GM21367 (cell line): ENCODE results near the gene TAS1R3.

Source experiments
- ATAC-seq: cut with Tn5 transposase; IDR thresholded peaks from one replicate; pipeline ENCODE4 v1.9.1; 2021; ENCODE audit not compliant: unreplicated experiment

The TAS1R3 gene

DNA sequence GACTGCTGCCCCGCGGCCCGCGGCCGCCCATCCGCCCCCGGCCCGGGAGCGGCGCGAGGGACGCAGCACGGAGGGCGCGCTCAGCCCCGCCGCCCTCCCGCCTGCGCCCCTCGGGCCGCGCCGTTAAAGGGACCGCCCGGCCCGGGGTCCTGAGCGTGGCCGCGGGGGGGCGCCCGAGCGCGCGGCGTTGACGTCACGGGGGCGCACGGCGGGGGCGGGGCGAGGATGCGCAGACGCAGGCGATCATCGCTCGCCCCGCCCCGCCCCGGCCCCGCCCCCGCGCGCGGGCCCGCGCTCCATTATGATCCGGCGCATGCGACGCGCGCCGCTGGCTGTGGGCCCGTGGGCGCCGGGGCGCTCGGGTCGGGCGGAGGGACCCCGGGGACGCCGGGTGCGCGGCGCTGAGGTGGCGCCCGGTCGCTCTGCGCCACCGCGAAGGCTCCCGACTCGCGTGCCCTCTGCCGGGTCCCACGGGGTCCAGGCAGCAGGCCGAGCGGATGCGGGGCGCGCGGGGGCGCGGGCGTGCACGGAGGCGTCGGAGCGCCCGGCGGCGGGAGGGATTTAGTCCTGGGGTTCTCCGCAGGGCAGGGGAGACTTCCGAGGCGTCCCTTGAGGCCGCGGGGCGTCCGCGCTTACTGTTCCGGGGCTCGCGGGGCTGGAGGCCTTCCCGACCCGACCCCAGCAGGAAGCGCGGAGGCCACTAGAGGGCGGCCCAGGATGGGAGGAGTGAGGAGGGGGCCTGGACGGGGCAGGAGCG, 18.4 kb downstream of the TAS1R3 start, which contains the start of gene DVL1:
Gene DVL1, minus strand, starts transcription at position 163 of the 757 bp plus-strand sequence. CDS start 353 bp downstream, outside the sequence.
- peak; percentile 42 for ATAC-seq

DNA sequence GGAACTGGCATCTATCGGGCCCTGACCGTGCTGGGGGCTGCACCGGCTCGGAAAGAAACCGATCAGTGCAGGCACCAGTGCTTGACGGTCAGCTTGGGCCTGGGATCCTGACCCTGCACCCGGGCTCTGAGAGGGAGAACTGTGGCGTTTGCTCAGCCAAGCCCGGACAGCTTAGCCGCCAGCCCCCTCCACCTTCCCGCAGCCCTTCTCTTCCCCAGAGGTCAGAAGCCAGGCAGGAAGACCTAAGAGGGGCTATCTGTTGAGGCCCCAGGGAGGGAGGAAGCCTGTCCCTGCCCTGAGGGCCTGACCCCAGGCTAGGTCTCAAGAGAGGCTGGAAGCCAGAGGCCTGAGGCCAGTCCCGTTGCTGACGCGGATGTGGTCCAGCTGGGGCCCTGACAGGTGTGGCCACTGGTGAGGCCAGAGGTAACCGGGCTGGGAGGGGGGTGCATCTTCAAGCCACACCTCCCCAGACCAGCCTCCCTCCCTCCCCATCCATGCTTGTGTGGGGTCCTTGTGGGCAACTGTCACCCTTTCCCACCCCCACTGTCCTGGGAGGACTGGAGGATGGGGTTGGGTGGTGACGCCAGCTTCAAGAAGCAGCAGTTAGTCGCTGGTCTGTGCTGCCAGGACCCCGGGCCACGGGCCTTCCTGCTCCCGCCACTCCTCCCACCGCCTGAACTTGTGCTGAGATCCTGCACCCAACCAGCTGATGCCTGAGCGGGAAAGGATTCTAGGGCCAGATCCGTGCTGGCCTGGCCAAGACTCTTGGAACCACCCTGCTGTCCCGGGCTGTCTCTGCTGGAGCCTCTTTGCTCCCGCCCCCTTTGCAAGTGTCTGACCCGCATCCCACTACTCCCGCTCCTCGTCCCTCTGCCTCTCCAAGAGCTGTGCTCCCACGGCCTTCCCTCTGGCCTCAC, 20.7 kb downstream of the TAS1R3 start:
- no peak for ATAC-seq

- ATAC-seq: no peak
Observed at GRCh38 chr1:1352786-1353388, 21.8 kb downstream of the TAS1R3 start.

DNA sequence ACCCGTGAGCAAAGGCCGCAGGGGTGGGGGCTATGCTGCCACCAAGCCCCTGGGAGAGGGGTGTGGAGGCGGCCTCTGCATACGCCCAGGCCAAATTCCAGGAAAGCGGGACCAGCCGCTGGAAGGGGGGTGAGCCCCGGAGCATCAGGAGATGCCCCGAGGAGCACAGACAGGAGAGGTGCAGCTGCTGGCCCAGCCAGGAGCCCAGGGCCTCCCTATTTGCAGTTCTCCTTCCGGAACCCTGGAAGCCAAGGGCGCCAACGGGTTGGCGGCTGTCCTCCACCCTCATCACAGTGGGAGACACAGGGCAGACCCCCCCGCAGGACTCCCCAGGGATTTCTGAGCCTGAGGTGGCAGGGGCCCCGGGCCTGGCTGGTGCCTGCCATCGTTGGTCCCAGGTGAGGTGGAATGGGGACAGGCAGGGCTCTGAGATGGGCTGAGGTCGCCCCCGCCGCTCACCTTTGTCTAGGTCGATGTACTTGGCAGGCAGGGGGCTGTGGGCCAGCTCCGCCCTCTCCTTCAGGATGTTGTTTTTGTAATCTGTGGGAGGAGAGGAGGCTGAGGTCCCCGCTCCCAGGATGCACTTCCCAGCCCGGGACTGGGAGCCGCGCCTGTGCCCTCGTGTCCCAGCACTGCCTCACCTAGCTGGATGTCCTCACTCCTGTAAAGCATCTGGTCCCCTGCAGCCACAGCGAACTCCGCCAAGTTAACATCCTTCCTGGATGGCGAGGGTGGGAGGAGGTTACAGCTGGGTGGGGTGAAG, 22.5 kb downstream of the TAS1R3 start:
- ATAC-seq: no peak

GRCh38 chr1:1354271-1355247, 23.5 kb downstream of the TAS1R3 start:
- ATAC-seq: no peak

GRCh38 chr1:1355416-1355815, 24.3 kb downstream of the TAS1R3 start:
- ATAC-seq: no peak

GRCh38 chr1:1356166-1356795, 25.2 kb downstream of the TAS1R3 start:
- no peak for ATAC-seq

DNA sequence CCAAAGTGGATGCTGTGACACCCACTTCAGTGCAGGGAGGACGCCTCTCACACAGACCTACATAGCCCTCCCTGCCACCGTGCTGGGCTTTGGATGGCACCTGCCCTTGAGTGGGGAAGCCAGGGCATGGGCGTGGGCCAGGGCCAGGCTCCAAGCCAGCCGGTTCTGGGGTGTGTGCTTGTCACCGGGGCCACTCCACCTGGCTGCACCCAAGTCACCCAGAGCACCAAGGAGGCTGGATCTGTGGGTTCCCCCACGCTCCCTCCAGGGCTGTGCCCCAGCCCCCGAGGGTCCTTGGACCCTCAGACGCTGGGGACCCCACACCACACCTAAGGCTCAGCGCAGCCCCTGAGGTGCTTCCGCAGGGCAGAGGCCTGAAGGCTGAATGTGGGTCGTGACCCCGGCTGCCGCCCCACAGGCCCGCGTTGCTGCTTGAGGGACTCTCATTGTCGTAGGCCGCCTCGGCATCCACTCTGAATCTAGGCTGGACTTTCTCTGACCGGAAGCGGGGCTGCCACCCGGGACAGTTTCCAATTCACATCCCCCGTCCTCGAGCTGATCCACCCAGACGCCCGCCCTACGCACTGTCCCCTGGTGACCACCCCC, 25.8 kb downstream of the TAS1R3 start:
- ATAC-seq: no peak

DNA sequence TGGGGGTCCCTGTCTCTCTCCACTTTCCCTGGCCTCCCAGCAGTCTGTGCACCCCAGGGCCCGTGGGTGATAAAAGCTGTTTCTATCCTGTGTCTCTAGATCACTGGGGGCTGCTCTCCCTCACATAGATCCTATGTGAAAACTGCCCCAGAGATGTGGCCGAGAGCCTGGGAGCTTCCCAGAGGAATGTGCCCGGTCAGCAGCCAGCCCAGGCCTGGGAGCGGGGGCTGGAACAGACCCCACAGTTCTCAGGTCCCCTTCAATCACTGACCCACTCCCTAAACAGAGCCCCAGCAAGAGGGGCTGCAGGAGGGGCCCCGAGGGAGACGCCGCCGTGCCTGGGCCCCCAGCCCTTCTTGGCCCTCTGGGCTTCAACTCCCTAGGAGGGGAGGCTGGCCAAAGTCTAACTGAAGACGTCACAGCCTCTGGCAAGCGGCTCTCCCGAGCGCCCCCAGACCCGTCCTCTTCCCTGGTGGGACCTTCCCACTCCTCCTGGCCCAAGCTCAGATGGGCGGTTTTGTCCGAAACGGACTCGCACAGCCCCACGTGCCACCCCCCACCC, 26.9 kb downstream of the TAS1R3 start:
- no peak for ATAC-seq

DNA sequence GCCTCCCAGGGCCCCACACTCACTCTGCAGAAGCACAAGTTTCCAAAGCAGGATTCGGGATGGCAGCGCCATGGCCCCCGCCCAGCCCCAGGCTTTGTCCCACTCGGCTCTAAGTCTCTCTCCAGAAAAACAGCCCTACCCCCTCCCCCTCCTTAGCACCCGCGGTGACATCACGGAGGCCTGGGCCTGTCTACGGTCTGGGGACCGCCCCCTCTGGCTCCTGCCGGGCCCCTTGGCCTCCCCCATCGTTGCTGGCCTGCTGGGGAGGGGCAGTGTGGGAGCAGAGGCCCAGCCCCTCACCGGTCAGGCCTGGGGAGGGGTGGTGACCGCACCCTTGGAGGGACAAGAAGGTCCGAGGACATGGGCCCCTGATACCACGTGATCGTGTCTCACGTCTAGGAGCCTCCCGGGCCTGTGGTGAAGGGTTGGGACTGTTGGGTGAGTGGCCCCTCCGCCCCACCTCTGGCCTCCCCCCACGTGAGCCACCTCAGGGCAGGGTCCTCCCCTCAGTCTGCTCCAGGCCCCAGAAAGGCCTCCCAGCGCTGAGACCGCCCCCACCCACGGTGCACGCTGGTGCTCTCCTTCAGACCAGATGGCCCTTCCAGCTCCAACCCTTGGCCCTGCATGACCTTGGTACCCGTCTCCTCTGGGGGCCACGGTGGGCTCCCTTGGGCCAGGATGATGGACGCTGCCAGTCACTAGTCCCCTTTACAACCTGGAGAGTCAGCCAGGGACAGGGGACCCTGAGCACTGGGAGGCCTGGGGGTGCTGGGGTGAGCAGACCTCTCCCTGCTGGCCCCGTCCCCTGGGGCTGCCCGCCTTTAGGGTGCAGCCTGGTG, 27.6 kb downstream of the TAS1R3 start, which contains the start of gene MXRA8:
Gene MXRA8, minus strand, starts transcription at position 123 of the 839 bp plus-strand sequence. Its CDS starts 51 bp downstream, at position 72.
- ATAC-seq: no peak

DNA sequence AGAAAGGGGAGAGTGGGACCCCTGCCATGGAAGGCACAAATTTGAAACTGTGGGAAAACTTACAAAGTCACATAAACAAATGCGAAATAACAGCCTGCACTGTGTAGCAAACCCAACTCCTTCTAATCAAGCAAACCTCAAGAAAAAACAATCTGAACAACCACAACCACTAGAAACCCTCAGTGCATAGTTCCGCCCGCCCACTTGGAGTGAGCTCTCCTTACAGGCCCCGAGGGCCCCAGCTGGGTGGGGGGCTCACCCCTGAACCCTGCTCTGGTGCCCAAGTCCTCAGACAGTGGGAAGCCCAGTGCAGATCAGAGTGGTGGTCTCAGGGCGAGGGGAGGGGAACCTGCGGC, 28.2 kb downstream of the TAS1R3 start:
- no peak for ATAC-seq

DNA sequence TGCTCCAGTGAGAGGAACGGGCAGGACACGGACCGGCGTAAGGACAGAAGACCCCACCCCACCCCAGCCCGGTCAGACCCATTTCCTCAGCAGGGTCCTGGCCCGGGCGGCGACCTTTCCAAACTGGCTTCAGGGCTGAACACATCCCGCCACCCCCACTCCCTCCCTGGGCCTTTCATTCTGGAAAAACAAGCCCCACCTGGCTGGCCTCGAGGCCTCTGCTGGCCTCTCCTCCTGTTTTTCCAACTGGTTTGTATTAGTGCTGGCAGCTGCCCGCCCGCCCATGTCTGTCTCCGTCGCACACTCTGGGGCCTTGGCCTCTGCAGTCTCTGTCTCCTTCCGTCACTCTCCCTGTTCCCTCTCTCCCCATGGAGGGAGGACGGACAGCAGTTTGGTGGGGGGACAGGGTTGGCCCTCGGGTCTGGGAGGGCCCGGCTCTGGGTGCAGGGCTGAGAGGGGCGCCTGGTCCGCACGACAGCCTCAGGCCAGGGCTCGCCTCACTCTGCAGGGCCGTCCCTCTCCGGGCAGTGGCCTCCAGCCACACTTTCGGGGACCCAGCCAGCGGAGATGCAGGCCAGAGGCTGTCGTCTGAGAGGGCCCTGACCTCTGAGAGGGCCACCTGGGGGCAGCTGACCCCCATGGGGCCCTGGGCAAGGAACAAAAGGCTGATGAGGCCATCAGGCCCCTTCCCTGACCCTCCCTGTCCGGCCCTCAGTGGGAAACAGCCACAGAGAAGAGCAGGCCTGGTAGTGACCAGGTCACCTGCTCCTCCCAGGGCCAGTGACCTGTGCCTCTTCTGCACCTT, 28.8 kb downstream of the TAS1R3 start:
- ATAC-seq: no peak

GRCh38 chr1:1360506-1361169, 29.6 kb downstream of the TAS1R3 start:
- ATAC-seq: no peak

- no peak for ATAC-seq
Observed at GRCh38 chr1:1361233-1361981, 30.3 kb downstream of the TAS1R3 start.

GRCh38 chr1:1361982-1362423, 30.9 kb downstream of the TAS1R3 start:
- ATAC-seq: no peak
